Transverse colon (tissue), 4 donors: ENCODE data around the gene CCDC141. TPM values are rescaled to one million over a fixed set of nuclear protein-coding genes. Genes with fewer than 3 reads are reported as not detected.

Experiments
- DNase-seq: peaks from one replicate; pipeline ENCODE4 v3.0.0-alpha.2; 2019
- H3K27ac ChIP-seq, 4 donors: fragments of 200-600 bp; sonication (generic); 2 replicates each; pipeline ENCODE4 v1.5.1; 2016 to 2018; ENCODE audit warnings: inconsistent platforms in 4 of 4
- H3K27me3 ChIP-seq: fragments of 200-600 bp; sonication (generic); 2 replicates; pipeline ENCODE4 v1.5.1; 2017; ENCODE audit warnings: inconsistent platforms
- H3K36me3 ChIP-seq, 4 donors: fragments of 200-600 bp; sonication (generic); 2 replicates each; pipeline ENCODE4 v1.5.1; 2017 to 2019; ENCODE audit warnings: inconsistent platforms in 4 of 4
- H3K4me1 ChIP-seq, 4 donors: fragments of 200-600 bp; sonication (generic); 2 replicates each; pipeline ENCODE4 v1.5.1; 2017 to 2020; ENCODE audit warnings: inconsistent platforms in 4 of 4
- H3K4me3 ChIP-seq, 4 donors: fragments of 200-600 bp; sonication (generic); 1 replicate in 1 of 4; 2 replicates in 3 of 4; pipeline versions ENCODE4 v1.5.1 to v1.6.1; 2017 to 2019; ENCODE audit warnings: inconsistent platforms in 4 of 4
- H3K9me3 ChIP-seq, 2 donors: fragments of 200-600 bp; sonication (generic); 2 replicates each; pipeline ENCODE4 v1.5.1; 2017 to 2019; ENCODE audit warnings: inconsistent platforms in 2 of 2
- EP300 ChIP-seq: sonication (generic); formaldehyde crosslinking; IDR thresholded peaks from one replicate; pipeline ENCODE4 v1.6.1; 2017; ENCODE audit warnings: antibody characterized with exemption, low read depth
- POLR2A ChIP-seq: fragments of 450-650 bp; IDR thresholded peaks from one replicate; pipeline ENCODE4 v1.6.1; 2016; ENCODE audit warnings: antibody characterized with exemption, mild to moderate bottlenecking, moderate library complexity
- POLR2AphosphoS5 ChIP-seq, 3 donors: sonication (generic); formaldehyde crosslinking; IDR thresholded peaks; one replicate each; pipeline ENCODE4 v1.6.1; 2016; ENCODE audit warnings: antibody characterized with exemption in 3 of 3
- WGBS, 2 donors: methylation state at CpG; one replicate each; pipeline ENCODE4 v1.1.5; 2018; ENCODE audit warnings: low coverage in 1 of 2; 5-methylcytosine and 5-hydroxymethylcytosine counted together
- in situ Hi-C, 4 donors: fragments of 200-750 bp; cut with MboI; loops; one replicate each; pipeline versions ENCODE4 v1.15.0 to v1.15.1; 2017; ENCODE audit warnings: low sequenced_read_pairs in 3 of 4, low pct_ligation_motif_present in 1 of 4, low pct_unique_long_range_greater_than_20kb in 1 of 4
- intact Hi-C: fragments of 100-400 bp; cut with DNase I; formaldehyde crosslinking; loops from one replicate; pipeline ENCODE4 v1.15.1; 2023; ENCODE audit warnings: low total_unique reads
- total RNA-seq, 4 donors: library from RNA; depleted of rRNA; stranded (reverse); fragments of >200 nt; gene quantifications; one replicate each; pipeline ENCODE4 v1.1.0, GENCODE V29; 2016
- TF ChIP-seq, protein P1 (sequence below), 5 experiments: fragments of 200-600 bp in 3 of 5; fragments of 450-650 bp in 2 of 5; sonication (generic) in 3 of 5; IDR thresholded peaks; 1 replicate in 2 of 5; 2 replicates in 3 of 5; pipeline ENCODE4 v1.5.1; 2016 to 2017; ENCODE audit warnings: antibody characterized with exemption in 5 of 5, inconsistent platforms in 3 of 5, mild to moderate bottlenecking in 2 of 5, moderate library complexity in 1 of 5

CCDC141 gene
- total RNA-seq, 4 donors from 2014 or later, result 0.40 to 8.6 (median 2.4) TPM

DNA sequence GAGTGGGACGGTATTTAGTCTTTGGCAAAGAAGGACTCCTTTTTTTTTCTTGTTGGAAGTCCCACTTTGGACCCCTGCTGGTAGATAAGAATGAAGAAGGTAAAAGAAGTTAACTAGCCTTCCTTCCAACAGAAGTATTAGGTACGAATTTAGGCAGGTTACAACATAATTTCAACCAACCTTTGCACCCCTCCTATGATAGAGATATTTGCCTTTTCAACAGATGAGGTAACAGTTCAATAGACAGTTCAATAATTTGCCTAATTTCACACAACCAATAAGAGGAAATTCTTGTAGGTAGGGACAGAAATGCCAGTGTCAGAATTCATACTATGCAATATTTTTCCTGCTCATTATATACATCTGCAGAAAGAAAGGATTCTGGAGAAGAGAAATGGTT lies 100.8 kb downstream of the CCDC141 start:
- DNase-seq, result no peak
- no peak overlapping the region for H3K27ac ChIP-seq
- H3K27me3 ChIP-seq, result no peaks in the 10 kb centered on the region
- H3K9me3 ChIP-seq, result no peaks in the 10 kb centered on the region
- no peaks in the 10 kb centered on the region for H3K4me1 ChIP-seq
- TF ChIP-seq POLR2A (no peak), POLR2AphosphoS5 (IDR thresholded peaks at IDR 0.05) (no peak), EP300 (no peak)
- TF ChIP-seq, protein P1, sequence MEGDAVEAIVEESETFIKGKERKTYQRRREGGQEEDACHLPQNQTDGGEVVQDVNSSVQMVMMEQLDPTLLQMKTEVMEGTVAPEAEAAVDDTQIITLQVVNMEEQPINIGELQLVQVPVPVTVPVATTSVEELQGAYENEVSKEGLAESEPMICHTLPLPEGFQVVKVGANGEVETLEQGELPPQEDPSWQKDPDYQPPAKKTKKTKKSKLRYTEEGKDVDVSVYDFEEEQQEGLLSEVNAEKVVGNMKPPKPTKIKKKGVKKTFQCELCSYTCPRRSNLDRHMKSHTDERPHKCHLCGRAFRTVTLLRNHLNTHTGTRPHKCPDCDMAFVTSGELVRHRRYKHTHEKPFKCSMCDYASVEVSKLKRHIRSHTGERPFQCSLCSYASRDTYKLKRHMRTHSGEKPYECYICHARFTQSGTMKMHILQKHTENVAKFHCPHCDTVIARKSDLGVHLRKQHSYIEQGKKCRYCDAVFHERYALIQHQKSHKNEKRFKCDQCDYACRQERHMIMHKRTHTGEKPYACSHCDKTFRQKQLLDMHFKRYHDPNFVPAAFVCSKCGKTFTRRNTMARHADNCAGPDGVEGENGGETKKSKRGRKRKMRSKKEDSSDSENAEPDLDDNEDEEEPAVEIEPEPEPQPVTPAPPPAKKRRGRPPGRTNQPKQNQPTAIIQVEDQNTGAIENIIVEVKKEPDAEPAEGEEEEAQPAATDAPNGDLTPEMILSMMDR (IDR thresholded peaks at IDR 0.05), result no peak
- in situ Hi-C loops (no loop called here), intact Hi-C loops (no loop called here)
- no peaks in the 10 kb centered on the region for H3K36me3 ChIP-seq
- no peak overlapping the region for H3K4me3 ChIP-seq
- 75 to 79% methylated on average over 2 of the region's 2 CpGs for WGBS, 2 donors

DNA sequence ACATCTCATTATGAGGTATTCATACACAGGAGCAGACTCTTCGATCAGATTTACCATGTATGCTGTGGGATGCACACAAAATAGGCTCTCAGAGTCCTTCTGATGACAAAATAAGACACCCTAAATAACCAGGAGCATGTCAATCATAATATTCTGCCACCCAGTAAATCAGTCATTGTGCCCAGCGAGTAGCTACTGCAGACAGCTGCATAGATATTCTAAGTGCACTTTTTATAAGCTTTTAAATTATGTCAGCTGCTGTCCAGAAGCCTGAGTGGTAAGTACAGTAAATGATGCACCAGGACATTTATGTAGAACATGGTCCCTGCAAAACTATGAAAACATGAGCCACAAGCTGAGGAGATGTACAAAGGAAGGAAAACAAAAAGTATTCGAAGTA lies 102.9 kb downstream of the CCDC141 start:
- TF ChIP-seq POLR2A (no peak), EP300 (no peak)
- H3K27me3 ChIP-seq, result no peaks in the 10 kb centered on the region

DNA sequence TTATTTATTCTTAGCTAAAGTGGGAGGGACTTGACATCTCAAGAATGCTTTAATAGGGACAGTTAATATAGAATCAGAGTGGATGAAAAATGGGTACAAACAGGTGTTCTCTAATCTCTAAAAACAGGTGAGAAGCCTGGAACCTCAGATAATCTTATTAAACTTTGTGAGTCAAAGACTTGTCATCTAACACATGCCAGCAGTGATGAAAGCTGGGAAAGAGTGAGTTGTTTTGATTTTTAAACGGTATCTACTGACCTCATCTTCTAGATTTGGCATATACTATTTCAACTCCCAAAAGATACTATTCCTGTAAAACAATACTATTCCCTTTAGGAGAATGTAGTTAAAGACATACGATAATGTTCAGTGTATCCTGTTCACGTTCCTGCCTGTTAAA lies 103.4 kb downstream of the CCDC141 start:
- intact Hi-C loops, result no loop called here
- in situ Hi-C loops, result no loop called here
- Histone ChIP-seq H3K4me1 (no peaks in the 10 kb centered on the region), H3K27ac (no peak overlapping the region), H3K4me3 (no peak overlapping the region), H3K9me3 (no peaks in the 10 kb centered on the region), H3K27me3 (no peaks in the 10 kb centered on the region), H3K36me3 (no peaks in the 10 kb centered on the region)
- TF ChIP-seq POLR2AphosphoS5 (IDR thresholded peaks at IDR 0.05) (no peak), EP300 (no peak), POLR2A (no peak)
- TF ChIP-seq, protein P1 (IDR thresholded peaks at IDR 0.05), result no peak
- DNase-seq, result no peak
- 74% methylated on average over 3 of the region's 3 CpGs for WGBS, 2 donors

More for the DNA sequence above, 102.9 kb downstream of the CCDC141 start:
- no peaks in the 10 kb centered on the region for H3K4me1 ChIP-seq
- WGBS, 2 donors, result 82 to 85% methylated on average over 3 of the region's 3 CpGs
- DNase-seq, result no peak
- H3K9me3 ChIP-seq, result no peaks in the 10 kb centered on the region
- H3K27ac ChIP-seq, result no peak overlapping the region
- H3K4me3 ChIP-seq, result no peak overlapping the region
- intact Hi-C loops, result no loop called here
- in situ Hi-C loops, result no loop called here
- no peaks in the 10 kb centered on the region for H3K36me3 ChIP-seq

DNA sequence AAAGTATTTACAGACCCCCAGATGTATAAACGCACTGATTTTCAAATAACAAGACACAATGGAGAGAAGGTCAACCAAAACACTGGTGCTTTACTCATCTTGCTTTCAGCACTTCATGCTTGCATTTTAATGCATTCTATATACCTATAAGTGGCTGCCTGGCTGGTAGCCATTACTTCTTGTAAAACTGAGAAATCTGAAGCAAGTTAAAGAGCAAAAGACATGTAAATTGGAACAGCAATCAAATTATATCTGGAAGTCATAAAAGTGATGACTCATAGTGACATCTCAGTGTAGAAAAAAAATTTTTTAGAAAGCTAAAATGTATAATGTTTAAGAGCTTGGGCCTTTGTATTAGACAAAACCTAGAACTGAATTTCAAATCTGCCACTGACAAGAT lies 106.2 kb downstream of the CCDC141 start:
- Histone ChIP-seq H3K27me3 (no peaks in the 10 kb centered on the region), H3K36me3 (no peaks in the 10 kb centered on the region), H3K4me3 (no peak overlapping the region), H3K27ac (no peak overlapping the region), H3K9me3 (no peaks in the 10 kb centered on the region), H3K4me1 (no peaks in the 10 kb centered on the region)
- DNase-seq, result no peak
- in situ Hi-C loops, result no loop called here
- intact Hi-C loops, result no loop called here
- TF ChIP-seq POLR2A, result no peak
- 78 to 90% methylated on average over 1 of the region's 1 CpG for WGBS, 2 donors

DNA sequence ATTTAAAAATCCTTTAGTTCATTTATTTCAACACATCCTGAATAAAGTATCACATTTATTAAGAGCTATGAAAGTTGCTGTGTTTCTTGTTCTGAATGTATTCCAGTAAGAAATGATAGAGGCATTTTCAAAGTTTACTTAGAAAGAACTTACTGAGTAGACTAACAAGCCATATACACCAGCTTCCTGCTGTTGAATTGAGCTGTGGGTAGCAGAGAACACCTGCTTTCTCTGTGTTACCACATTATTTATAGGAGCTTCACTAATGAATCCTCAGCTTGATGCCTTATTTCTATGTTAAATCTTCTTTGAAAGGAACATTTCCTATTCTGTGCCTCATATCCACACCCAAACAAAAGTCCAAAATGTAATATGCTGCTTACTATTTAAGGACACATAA lies 115.4 kb downstream of the CCDC141 start:
- intact Hi-C loops, result no loop called here
- DNase-seq, result no peak
- Histone ChIP-seq H3K4me3 (no peak overlapping the region), H3K27me3 (no peaks in the 10 kb centered on the region), H3K27ac (no peak overlapping the region), H3K4me1 (no peaks in the 10 kb centered on the region), H3K36me3 (no peaks in the 10 kb centered on the region), H3K9me3 (peaks cover 0 to 7% of the 10 kb centered on the region in 2 donors)
- TF ChIP-seq, protein P1 (IDR thresholded peaks at IDR 0.05), result no peak
- in situ Hi-C loops, result no loop called here
